H9 (cell line): ENCODE results near the gene CORO1C. TPM values are rescaled to one million over a fixed set of nuclear protein-coding genes. Genes with fewer than 3 reads are reported as not detected.

Experiments used
- DNase-seq: peaks from one replicate; pipeline ENCODE4 v3.0.0-alpha.2; 2017
- H2AFZ ChIP-seq: one replicate; pipeline ENCODE4 v1.6.1; 2013; ENCODE audit warnings: mild to moderate bottlenecking, low read length, control low read depth, moderate library complexity
- H2AK5ac ChIP-seq: 2 replicates; pipeline ENCODE4 v1.6.1; 2013; ENCODE audit warnings: low read length, control low read depth, mixed read lengths; ENCODE audit not compliant: insufficient read length
- H2BK120ac ChIP-seq: one replicate; pipeline ENCODE4 v1.6.1; 2013; ENCODE audit warnings: low read depth, mild to moderate bottlenecking, low read length, control low read depth, inconsistent platforms; ENCODE audit not compliant: poor library complexity, severe bottlenecking
- H2BK12ac ChIP-seq: 2 replicates; pipeline ENCODE4 v1.6.1; 2013; ENCODE audit warnings: low read length, control low read depth, mixed read lengths, low read depth; ENCODE audit not compliant: insufficient read length
- H2BK15ac ChIP-seq: 2 replicates; pipeline ENCODE4 v1.6.1; 2013; ENCODE audit warnings: low read depth, low read length, control low read depth
- H2BK20ac ChIP-seq: one replicate; pipeline ENCODE4 v1.6.1; 2013; ENCODE audit warnings: low read depth, mild to moderate bottlenecking, low read length, control low read depth, inconsistent platforms; ENCODE audit not compliant: poor library complexity, severe bottlenecking
- H2BK5ac ChIP-seq: 2 replicates; pipeline ENCODE4 v1.6.1; 2013; ENCODE audit warnings: low read length, control low read depth, mixed read lengths; ENCODE audit not compliant: insufficient read length
- H3K14ac ChIP-seq: 2 replicates; pipeline ENCODE4 v1.6.1; 2013; ENCODE audit warnings: low read length, control low read depth; ENCODE audit not compliant: insufficient read depth
- H3K18ac ChIP-seq: 2 replicates; pipeline ENCODE4 v1.6.1; 2013; ENCODE audit warnings: low read depth, mild to moderate bottlenecking, mixed read lengths, low read length, control low read depth; ENCODE audit not compliant: insufficient read length
- H3K23ac ChIP-seq: 2 replicates; pipeline ENCODE4 v1.6.1; 2013; ENCODE audit warnings: low read length, control low read depth, mixed read lengths, low read depth; ENCODE audit not compliant: insufficient read length
- H3K23me2 ChIP-seq: 2 replicates; pipeline ENCODE4 v1.6.1; 2013; ENCODE audit warnings: low read depth, mild to moderate bottlenecking, mixed read lengths, low read length, control low read depth; ENCODE audit not compliant: insufficient read length, poor library complexity, severe bottlenecking
- H3K27ac ChIP-seq: 2 replicates; pipeline ENCODE4 v1.5.1; 2013; ENCODE audit warnings: low read length, control low read depth, mixed read lengths, low read depth; ENCODE audit not compliant: insufficient read length
- H3K27me3 ChIP-seq: 2 replicates; pipeline ENCODE4 v1.6.1; 2013; ENCODE audit warnings: low read length, control low read depth, inconsistent platforms; ENCODE audit not compliant: insufficient read depth
- H3K4ac ChIP-seq: 2 replicates; pipeline ENCODE4 v1.6.1; 2013; ENCODE audit warnings: low read depth, mild to moderate bottlenecking, control low read depth, inconsistent platforms, low read length, moderate library complexity
- H3K4me1 ChIP-seq: 2 replicates; pipeline ENCODE4 v1.6.1; 2013; ENCODE audit warnings: low read length, control low read depth, inconsistent platforms; ENCODE audit not compliant: insufficient read depth
- H3K4me2 ChIP-seq: 2 replicates; pipeline ENCODE4 v1.6.1; 2013; ENCODE audit warnings: low read length, control low read depth, mixed read lengths; ENCODE audit not compliant: insufficient read length, insufficient read depth
- H3K56ac ChIP-seq: 2 replicates; pipeline ENCODE4 v1.6.1; 2013; ENCODE audit warnings: low read depth, mild to moderate bottlenecking, mixed read lengths, low read length, control low read depth; ENCODE audit not compliant: insufficient read length
- H3K79me1 ChIP-seq: 2 replicates; pipeline ENCODE4 v1.6.1; 2013; ENCODE audit warnings: low read depth, mild to moderate bottlenecking, moderate library complexity, low read length, control low read depth, inconsistent platforms; ENCODE audit not compliant: insufficient read depth, poor library complexity, severe bottlenecking
- H3K79me2 ChIP-seq: 2 replicates; pipeline ENCODE4 v1.6.1; 2013; ENCODE audit warnings: low read length, control low read depth, inconsistent platforms; ENCODE audit not compliant: insufficient read depth
- H3K9ac ChIP-seq: 2 replicates; pipeline ENCODE4 v1.6.1; 2013; ENCODE audit warnings: low read length, control low read depth, mixed read lengths; ENCODE audit not compliant: insufficient read length; ENCODE audit errors: extremely low read depth
- H3K9me3 ChIP-seq: one replicate; pipeline ENCODE4 v1.6.1; 2013; ENCODE audit warnings: low read depth, low read length, inconsistent platforms; ENCODE audit not compliant: control insufficient read depth
- H3T11ph ChIP-seq: one replicate; pipeline ENCODE4 v1.6.1; 2013; ENCODE audit warnings: mild to moderate bottlenecking, low read length, control low read depth, inconsistent platforms
- H4K20me1 ChIP-seq: one replicate; pipeline ENCODE4 v1.6.1; 2013; ENCODE audit not compliant: control insufficient read depth, insufficient read length, insufficient read depth
- H4K5ac ChIP-seq: 2 replicates; pipeline ENCODE4 v1.6.1; 2013; ENCODE audit warnings: low read depth, mild to moderate bottlenecking, mixed read lengths, low read length, control low read depth; ENCODE audit not compliant: insufficient read length
- H4K8ac ChIP-seq: replicated peaks from 2 replicates; pipeline ENCODE4 v1.6.1; 2013; ENCODE audit warnings: low read length, control low read depth, mixed read lengths, low read depth; ENCODE audit not compliant: insufficient read length
- H4K91ac ChIP-seq: 2 replicates; pipeline ENCODE4 v1.6.1; 2013; ENCODE audit warnings: low read depth, mild to moderate bottlenecking, moderate library complexity, mixed read lengths, low read length, control low read depth; ENCODE audit not compliant: insufficient read length
- H3K27ac Mint-ChIP-seq, 3 experiments: 2 replicates in 2 of 3; 3 replicates in 1 of 3; pipeline ENCODE4 v1.8.0; 2020 to 2021; ENCODE audit warnings: mixed read lengths in 3 of 3, mild to moderate bottlenecking in 1 of 3, moderate library complexity in 1 of 3
- H3K27me3 Mint-ChIP-seq: 2 replicates; pipeline ENCODE4 v1.8.0; 2021; ENCODE audit warnings: low read depth, mild to moderate bottlenecking, moderate library complexity, mixed read lengths
- H3K36me3 Mint-ChIP-seq, 3 experiments: 2 replicates in 2 of 3; 3 replicates in 1 of 3; pipeline ENCODE4 v1.8.0; 2020 to 2021; ENCODE audit warnings: low read depth in 3 of 3, mixed read lengths in 3 of 3; ENCODE audit not compliant: insufficient read depth in 1 of 3
- H3K4me1 Mint-ChIP-seq, 2 experiments: 2 replicates each; pipeline ENCODE4 v1.8.0; 2020; ENCODE audit warnings: mixed read lengths in 2 of 2
- H3K4me3 Mint-ChIP-seq, 2 experiments: 2 replicates in 1 of 2; 3 replicates in 1 of 2; pipeline ENCODE4 v1.8.0; 2020 to 2021; ENCODE audit warnings: mild to moderate bottlenecking in 2 of 2, mixed read lengths in 2 of 2, moderate library complexity in 1 of 2
- H3K9me3 Mint-ChIP-seq, 2 experiments: 2 replicates in 1 of 2; 3 replicates in 1 of 2; pipeline ENCODE4 v1.8.0; 2020; ENCODE audit warnings: mild to moderate bottlenecking in 2 of 2, mixed read lengths in 2 of 2, moderate library complexity in 1 of 2
- WGBS: extraction: QIAGEN DNeasy Blood & Tissue Kit; methylation state at CpG from one replicate; pipeline ENCODE4 v1.1.7; 2013; ENCODE audit warnings: missing lambda C conversion rate, low lambda C conversion rate, mixed read lengths; ENCODE audit not compliant: insufficient read length; ENCODE audit errors: extremely low coverage; 5-methylcytosine and 5-hydroxymethylcytosine counted together
- total RNA-seq: library from RNA; stranded (reverse); gene quantifications from 2 replicates; pipeline ENCODE4 v1.2.1, GENCODE V29; 2021
- TF ChIP-seq, protein P1 (sequence below): fragments of 200-600 bp; sonication (generic); conservative IDR thresholded peaks from 3 replicates; pipeline ENCODE4 v1.8.0; 2021; ENCODE audit warnings: antibody characterized with exemption, mild to moderate bottlenecking

Gene CORO1C
- total RNA-seq, 1 experiment from 2014 or later, result 154 TPM

DNA sequence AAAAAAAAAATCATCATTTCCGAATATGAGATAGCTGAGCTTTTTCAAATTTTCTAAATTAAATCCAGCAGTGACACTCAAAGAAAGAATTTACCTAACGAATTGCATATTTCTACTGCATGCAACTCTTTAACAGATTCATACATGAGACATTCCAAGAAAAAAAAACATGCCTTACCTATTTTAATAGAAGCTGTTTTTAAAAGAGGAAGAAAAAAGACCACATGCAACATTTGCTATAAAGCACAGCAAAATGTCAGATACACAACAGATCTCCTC lies 18.5 kb downstream of the CORO1C start:
- peaks cover 0 to 9% (median 8%) of the 10 kb centered on the region in 3 experiments; a peak in 4 of 7 replicates for H3K36me3 Mint-ChIP-seq
- no peak overlapping the region for H3K4ac ChIP-seq
- no CpG with 5 or more reads among the region's 2 CpGs for WGBS
- no peak overlapping the region; a peak in 1 of 7 replicates for H3K27ac Mint-ChIP-seq
- no peaks in the 10 kb centered on the region for H3K9me3 ChIP-seq
- no peak for DNase-seq
- H3K4me1 ChIP-seq, result peaks cover 5% of the 10 kb centered on the region; the same call in 1 of the 2 replicates
- H3K4me3 Mint-ChIP-seq, result no peak overlapping the region
- no peak overlapping the region for H3K14ac ChIP-seq
- no peaks in the 10 kb centered on the region for H3K9me3 Mint-ChIP-seq
- H2AK5ac ChIP-seq, result no peak overlapping the region
- no peak overlapping the region for H3T11ph ChIP-seq
- H3K56ac ChIP-seq, result no peak overlapping the region
- H3K79me2 ChIP-seq, result peaks cover 10% of the 10 kb centered on the region; the same call in 1 of the 2 replicates
- H3K23me2 ChIP-seq, result no peaks in the 10 kb centered on the region
- TF ChIP-seq, protein P1, sequence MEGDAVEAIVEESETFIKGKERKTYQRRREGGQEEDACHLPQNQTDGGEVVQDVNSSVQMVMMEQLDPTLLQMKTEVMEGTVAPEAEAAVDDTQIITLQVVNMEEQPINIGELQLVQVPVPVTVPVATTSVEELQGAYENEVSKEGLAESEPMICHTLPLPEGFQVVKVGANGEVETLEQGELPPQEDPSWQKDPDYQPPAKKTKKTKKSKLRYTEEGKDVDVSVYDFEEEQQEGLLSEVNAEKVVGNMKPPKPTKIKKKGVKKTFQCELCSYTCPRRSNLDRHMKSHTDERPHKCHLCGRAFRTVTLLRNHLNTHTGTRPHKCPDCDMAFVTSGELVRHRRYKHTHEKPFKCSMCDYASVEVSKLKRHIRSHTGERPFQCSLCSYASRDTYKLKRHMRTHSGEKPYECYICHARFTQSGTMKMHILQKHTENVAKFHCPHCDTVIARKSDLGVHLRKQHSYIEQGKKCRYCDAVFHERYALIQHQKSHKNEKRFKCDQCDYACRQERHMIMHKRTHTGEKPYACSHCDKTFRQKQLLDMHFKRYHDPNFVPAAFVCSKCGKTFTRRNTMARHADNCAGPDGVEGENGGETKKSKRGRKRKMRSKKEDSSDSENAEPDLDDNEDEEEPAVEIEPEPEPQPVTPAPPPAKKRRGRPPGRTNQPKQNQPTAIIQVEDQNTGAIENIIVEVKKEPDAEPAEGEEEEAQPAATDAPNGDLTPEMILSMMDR, result no peak
- H2BK5ac ChIP-seq, result no peak overlapping the region
- H4K91ac ChIP-seq, result no peak overlapping the region
- no peak overlapping the region for H4K5ac ChIP-seq
- H3K27ac ChIP-seq, result no peak overlapping the region
- H2BK15ac ChIP-seq, result no peak overlapping the region
- H4K20me1 ChIP-seq, result no peaks in the 10 kb centered on the region
- H3K4me2 ChIP-seq, result no peak overlapping the region
- H3K79me1 ChIP-seq, result peaks cover 8% of the 10 kb centered on the region
- no peak overlapping the region for H2BK12ac ChIP-seq
- H2BK120ac ChIP-seq, result no peak overlapping the region
- no peaks in the 10 kb centered on the region for H3K27me3 Mint-ChIP-seq
- peaks cover 44 to 49% of the 10 kb centered on the region in 2 experiments for H3K4me1 Mint-ChIP-seq
- H2BK20ac ChIP-seq, result no peak overlapping the region
- no peak overlapping the region for H3K9ac ChIP-seq
- no peak overlapping the region for H3K23ac ChIP-seq
- H3K27me3 ChIP-seq, result no peaks in the 10 kb centered on the region
- H4K8ac ChIP-seq, result no peak overlapping the region
- no peak overlapping the region for H3K18ac ChIP-seq
- H2AFZ ChIP-seq, result no peak overlapping the region
